Stomach (tissue), 9 donors: ENCODE data around the gene ANKRD34A. TPM values are rescaled to one million over a fixed set of nuclear protein-coding genes. Genes with fewer than 3 reads are reported as not detected.
"Not testable (repeated sequence)": the region's sequence is repeated elsewhere in the genome, so short reads cannot be mapped to it uniquely, and the experiment has no call there.

ENCODE experiments used
- DNase-seq, 2 donors: peaks; one replicate each; pipeline versions ENCODE4 v3.0.0 to v3.0.0-alpha.2; 2013 to 2019
- H3K27ac ChIP-seq, 5 donors: fragments of 200-600 bp in 4 of 5; sonication (generic) in 4 of 5; one replicate each; pipeline ENCODE4 v1.5.1; 2013 to 2019; ENCODE audit warnings: mild to moderate bottlenecking in 1 of 5, moderate library complexity in 1 of 5
- H3K27me3 ChIP-seq, 3 donors: fragments of 200-600 bp; sonication (generic); one replicate each; pipeline ENCODE4 v1.5.1; 2017 to 2019; ENCODE audit warnings: mixed run types in 1 of 3
- H3K36me3 ChIP-seq, 4 donors: fragments of 200-600 bp; sonication (generic); 1 replicate in 3 of 4; 2 replicates in 1 of 4; pipeline ENCODE4 v1.5.1; 2016 to 2019
- H3K4me1 ChIP-seq, 4 donors: fragments of 200-600 bp; sonication (generic); one replicate each; pipeline ENCODE4 v1.5.1; 2016 to 2019
- H3K4me3 ChIP-seq, 4 donors: fragments of 200-600 bp; sonication (generic) in 3 of 4; one replicate each; pipeline ENCODE4 v1.5.1; 2016 to 2019; ENCODE audit warnings: mild to moderate bottlenecking in 1 of 4
- H3K9me3 ChIP-seq, 4 donors: fragments of 200-600 bp; sonication (generic); one replicate each; pipeline ENCODE4 v1.5.1; 2016 to 2019
- EP300 ChIP-seq: sonication (generic); formaldehyde crosslinking; IDR thresholded peaks from one replicate; pipeline ENCODE4 v1.6.1; 2017; ENCODE audit warnings: antibody characterized with exemption
- POLR2A ChIP-seq, 4 donors: fragments of 450-650 bp; IDR thresholded peaks; one replicate each; pipeline ENCODE4 v1.6.1; 2016; ENCODE audit warnings: antibody characterized with exemption in 4 of 4, control low read depth in 2 of 4, mild to moderate bottlenecking in 1 of 4, moderate library complexity in 1 of 4
- POLR2AphosphoS5 ChIP-seq, 3 donors: sonication (generic); formaldehyde crosslinking; IDR thresholded peaks; one replicate each; pipeline ENCODE4 v1.6.1; 2016; ENCODE audit warnings: antibody characterized with exemption in 3 of 3
- WGBS, 5 donors: extraction: QIAGEN DNeasy Blood & Tissue Kit in 3 of 5; methylation state at CpG; one replicate each; pipeline versions ENCODE4 v1.1.5 to v1.1.7; 2013 to 2018; 5-methylcytosine and 5-hydroxymethylcytosine counted together
- intact Hi-C: fragments of 100-400 bp; cut with DNase I; formaldehyde crosslinking; loops from one replicate; pipeline ENCODE4 v1.15.1; 2023; ENCODE audit warnings: low total_unique reads
- polyA plus RNA-seq, 3 donors: library from polyadenylated mRNA; stranded (reverse); fragments of 200-250 nt; gene quantifications; one replicate each; pipeline ENCODE4 v1.2.3, GENCODE V29; 2013
- total RNA-seq, 5 donors: library from RNA; depleted of rRNA; stranded (reverse); fragments of >200 nt; gene quantifications; one replicate each; pipeline versions ENCODE4 v1.1.0 to v1.2.3, GENCODE V29; 2014 to 2016
- TF ChIP-seq, protein P1 (sequence below), 7 experiments: fragments of 450-650 bp in 4 of 7; fragments of 200-600 bp in 3 of 7; sonication (generic) in 3 of 7; IDR thresholded peaks; one replicate each; pipeline ENCODE4 v1.5.1; 2016 to 2019; ENCODE audit warnings: antibody characterized with exemption in 7 of 7, control low read depth in 2 of 7, mild to moderate bottlenecking in 1 of 7
- donor health status: healthy with polysubstance abuse.
- donor health status: Bipolar disorder and iron deficiency.
- donor health status: healthy.

Gene ANKRD34A
- total and polyA plus RNA-seq, 8 donors = 0.19 to 2.6 (median 0.73) TPM; not detected in 3

- no peak for DNase-seq
- TF ChIP-seq POLR2A (IDR thresholded peaks at IDR 0.05) = no peak
- Histone ChIP-seq H3K36me3 (peaks cover 0 to 75% (median 51%) of the 10 kb centered on the region in 4 donors), H3K4me3 (no peak overlapping the region), H3K9me3 (no peaks in the 10 kb centered on the region), H3K27ac (no peak overlapping the region), H3K4me1 (no peaks in the 10 kb centered on the region), H3K27me3 (no peaks in the 10 kb centered on the region)
- intact Hi-C loops = no loop called here
- 85 to 95% (median 92%) methylated on average over 4 of the region's 4 CpGs for WGBS, 5 donors
Measured at GRCh38 chr1:145942405-145942804, 22.0 kb downstream of the ANKRD34A start.

DNA sequence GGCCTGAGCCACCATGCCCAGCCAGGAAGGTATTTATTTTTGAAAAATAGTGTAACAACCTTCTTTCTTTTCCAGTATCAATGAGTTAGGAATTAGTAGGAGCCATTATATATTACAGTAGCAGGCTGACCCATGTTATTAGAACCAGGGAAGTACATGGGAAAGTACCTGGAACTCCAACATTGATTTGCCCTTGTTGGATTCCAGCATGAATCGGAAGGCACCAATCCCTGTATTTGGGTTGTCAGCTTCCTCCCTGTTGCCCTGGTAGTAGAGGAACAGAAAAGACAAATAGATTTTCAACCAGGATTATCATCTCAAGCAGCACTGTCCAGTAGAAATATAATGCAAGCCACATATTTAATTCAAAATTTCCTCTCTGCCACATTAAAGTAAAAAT lies 26.9 kb downstream of the ANKRD34A start:
- Histone ChIP-seq H3K36me3 (peaks cover 0 to 75% (median 58%) of the 10 kb centered on the region in 4 donors), H3K27ac (no peak overlapping the region), H3K4me1 (peaks cover 0 to 19% (median under 1%) of the 10 kb centered on the region in 4 donors), H3K27me3 (no peaks in the 10 kb centered on the region), H3K4me3 (no peak overlapping the region), H3K9me3 (no peaks in the 10 kb centered on the region)
- TF ChIP-seq POLR2A (IDR thresholded peaks at IDR 0.05) (no peak), POLR2AphosphoS5 (IDR thresholded peaks at IDR 0.05) (no peak), EP300 (no peak)
- TF ChIP-seq, protein P1, sequence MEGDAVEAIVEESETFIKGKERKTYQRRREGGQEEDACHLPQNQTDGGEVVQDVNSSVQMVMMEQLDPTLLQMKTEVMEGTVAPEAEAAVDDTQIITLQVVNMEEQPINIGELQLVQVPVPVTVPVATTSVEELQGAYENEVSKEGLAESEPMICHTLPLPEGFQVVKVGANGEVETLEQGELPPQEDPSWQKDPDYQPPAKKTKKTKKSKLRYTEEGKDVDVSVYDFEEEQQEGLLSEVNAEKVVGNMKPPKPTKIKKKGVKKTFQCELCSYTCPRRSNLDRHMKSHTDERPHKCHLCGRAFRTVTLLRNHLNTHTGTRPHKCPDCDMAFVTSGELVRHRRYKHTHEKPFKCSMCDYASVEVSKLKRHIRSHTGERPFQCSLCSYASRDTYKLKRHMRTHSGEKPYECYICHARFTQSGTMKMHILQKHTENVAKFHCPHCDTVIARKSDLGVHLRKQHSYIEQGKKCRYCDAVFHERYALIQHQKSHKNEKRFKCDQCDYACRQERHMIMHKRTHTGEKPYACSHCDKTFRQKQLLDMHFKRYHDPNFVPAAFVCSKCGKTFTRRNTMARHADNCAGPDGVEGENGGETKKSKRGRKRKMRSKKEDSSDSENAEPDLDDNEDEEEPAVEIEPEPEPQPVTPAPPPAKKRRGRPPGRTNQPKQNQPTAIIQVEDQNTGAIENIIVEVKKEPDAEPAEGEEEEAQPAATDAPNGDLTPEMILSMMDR (IDR thresholded peaks at IDR 0.05) = no peak
- 67 to 96% (median 86%) methylated on average over 1 of the region's 1 CpG for WGBS, 5 donors
- no peak for DNase-seq
- intact Hi-C loops = no loop called here

DNA sequence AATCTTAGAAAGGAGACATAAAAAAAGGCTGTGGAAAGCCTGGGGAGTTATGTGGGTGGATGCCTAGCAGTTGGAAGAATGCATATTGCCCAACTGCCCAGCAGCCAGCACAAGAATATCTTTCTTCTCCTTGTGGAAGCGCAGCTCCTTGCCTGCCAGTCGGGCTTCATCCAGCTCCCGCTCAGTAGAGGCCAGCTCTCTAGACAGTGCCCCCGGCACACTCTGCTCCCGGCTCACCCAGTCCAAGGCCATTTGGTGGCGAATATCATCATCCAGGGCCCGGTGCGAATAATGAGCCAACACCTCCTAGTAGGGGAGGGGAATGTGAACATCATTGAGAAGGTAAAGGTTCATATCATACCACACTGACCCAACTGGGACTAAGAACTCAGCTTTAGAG lies 28.1 kb downstream of the ANKRD34A start:
- peaks cover 0 to 27% (median 7%) of the 10 kb centered on the region in 4 donors for H3K4me1 ChIP-seq
- no peak for DNase-seq
- H3K27ac ChIP-seq = no peak overlapping the region
- TF ChIP-seq, protein P1 (IDR thresholded peaks at IDR 0.05) = no peak
- no peak for TF ChIP-seq EP300
- no peak for TF ChIP-seq POLR2A (IDR thresholded peaks at IDR 0.05)
- no peak for TF ChIP-seq POLR2AphosphoS5 (IDR thresholded peaks at IDR 0.05)
- no peaks in the 10 kb centered on the region for H3K9me3 ChIP-seq
- 85 to 92% (median 86%) methylated on average over 8 of the region's 8 CpGs for WGBS, 5 donors
- H3K27me3 ChIP-seq = no peaks in the 10 kb centered on the region
- no peak overlapping the region for H3K4me3 ChIP-seq
- intact Hi-C loops = no loop called here
- H3K36me3 ChIP-seq = peaks cover 0 to 71% (median 47%) of the 10 kb centered on the region in 4 donors

- no peaks in the 10 kb centered on the region for H3K27me3 ChIP-seq
- H3K4me1 ChIP-seq = peaks cover 0 to 27% (median 7%) of the 10 kb centered on the region in 4 donors
- H3K9me3 ChIP-seq = no peaks in the 10 kb centered on the region
- H3K36me3 ChIP-seq = peaks cover 0 to 68% (median 43%) of the 10 kb centered on the region in 4 donors
- intact Hi-C loops = no loop called here
- TF ChIP-seq POLR2AphosphoS5 (IDR thresholded peaks at IDR 0.05) = no peak
- TF ChIP-seq EP300 = no peak
- TF ChIP-seq POLR2A (IDR thresholded peaks at IDR 0.05) = no peak
- TF ChIP-seq, protein P1 (IDR thresholded peaks at IDR 0.05) = no peak
- DNase-seq = no peak
- peak overlapping the region in 1 of 5 donors; percentile 28 for H3K27ac ChIP-seq
- H3K4me3 ChIP-seq = no peak overlapping the region
Measured at GRCh38 chr1:145935708-145936107, 28.7 kb downstream of the ANKRD34A start.

GRCh38 chr1:145932522-145933009 lies 31.8 kb downstream of the ANKRD34A start:
- peak in 2 of 3 donors; percentile 16 to 41 for TF ChIP-seq POLR2AphosphoS5 (IDR thresholded peaks at IDR 0.05)

More at GRCh38 chr1:145932522-145933009, 31.8 kb downstream of the ANKRD34A start:
- Histone ChIP-seq H3K4me1 (peaks cover 0 to 40% (median 15%) of the 10 kb centered on the region in 4 donors), H3K36me3 (peaks cover 0 to 48% (median 40%) of the 10 kb centered on the region in 4 donors), H3K27ac (peak overlapping the region; percentile 18 to 59 (median 36)), H3K4me3 (peak overlapping the region in 1 of 4 donors; percentile 16)
- peak in 1 of 2 donors; percentile 30 for DNase-seq
- intact Hi-C loops, H3K27me3 ChIP-seq, H3K9me3 ChIP-seq: not testable (repeated sequence)
- WGBS, 5 donors = 17 to 42% (median 28%) methylated on average over 6 to 9 of the region's 9 CpGs
